Adrenal gland (tissue), 5 donors: ENCODE data around the gene XYLT2.

Source experiments
- POLR2A ChIP-seq, 2 donors: fragments of 450-650 bp; IDR thresholded peaks; one replicate each; pipeline ENCODE4 v1.6.1; 2017; ENCODE audit warnings: antibody characterized with exemption in 2 of 2, mild to moderate bottlenecking in 2 of 2, moderate library complexity in 1 of 2
- TF ChIP-seq, protein P1 (sequence below), 6 experiments: fragments of 450-650 bp in 4 of 6; fragments of 200-600 bp in 2 of 6; sonication (generic) in 1 of 6; IDR thresholded peaks; 1 replicate in 5 of 6; 2 replicates in 1 of 6; pipeline versions ENCODE4 v1.5.1 to v1.8.0; 2016 to 2021; ENCODE audit warnings: antibody characterized with exemption in 6 of 6, mild to moderate bottlenecking in 2 of 6, moderate library complexity in 1 of 6
- donor health status: DM: no; HTN: no; CAD: no.

GRCh38 chr17:50367401-50367800, 21.5 kb downstream of the XYLT2 start:
- no peak for TF ChIP-seq POLR2A (IDR thresholded peaks at IDR 0.05)
- TF ChIP-seq, protein P1, sequence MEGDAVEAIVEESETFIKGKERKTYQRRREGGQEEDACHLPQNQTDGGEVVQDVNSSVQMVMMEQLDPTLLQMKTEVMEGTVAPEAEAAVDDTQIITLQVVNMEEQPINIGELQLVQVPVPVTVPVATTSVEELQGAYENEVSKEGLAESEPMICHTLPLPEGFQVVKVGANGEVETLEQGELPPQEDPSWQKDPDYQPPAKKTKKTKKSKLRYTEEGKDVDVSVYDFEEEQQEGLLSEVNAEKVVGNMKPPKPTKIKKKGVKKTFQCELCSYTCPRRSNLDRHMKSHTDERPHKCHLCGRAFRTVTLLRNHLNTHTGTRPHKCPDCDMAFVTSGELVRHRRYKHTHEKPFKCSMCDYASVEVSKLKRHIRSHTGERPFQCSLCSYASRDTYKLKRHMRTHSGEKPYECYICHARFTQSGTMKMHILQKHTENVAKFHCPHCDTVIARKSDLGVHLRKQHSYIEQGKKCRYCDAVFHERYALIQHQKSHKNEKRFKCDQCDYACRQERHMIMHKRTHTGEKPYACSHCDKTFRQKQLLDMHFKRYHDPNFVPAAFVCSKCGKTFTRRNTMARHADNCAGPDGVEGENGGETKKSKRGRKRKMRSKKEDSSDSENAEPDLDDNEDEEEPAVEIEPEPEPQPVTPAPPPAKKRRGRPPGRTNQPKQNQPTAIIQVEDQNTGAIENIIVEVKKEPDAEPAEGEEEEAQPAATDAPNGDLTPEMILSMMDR (IDR thresholded peaks at IDR 0.05), result no peak
